WTC11 (cell line): ENCODE data around the gene EHD1. TPM values are rescaled to one million over a fixed set of nuclear protein-coding genes. Genes with fewer than 3 reads are reported as not detected.

Source experiments
- ATAC-seq: fragments of 200-7000 bp; cut with Tn5 transposase; 2 replicates; pipeline ENCODE4 v1.10.0; 2021; ENCODE audit warnings: mild to moderate bottlenecking, moderate library complexity
- CTCF ChIA-PET: fragments of 300-600 bp; sonication (Branson Sonifier 250); formaldehyde crosslinking; loops from one replicate; lab custom pipeline; 2021; ENCODE audit warnings: antibody characterized with exemption; lab: Charles Lee
- POLR2A ChIA-PET: fragments of 350-600 bp; sonication (Branson Sonifier 250); formaldehyde crosslinking; loops from one replicate; lab custom pipeline; 2021; ENCODE audit warnings: antibody characterized with exemption; lab: Charles Lee
- DNase-seq: peaks from one replicate; pipeline ENCODE4 v3.0.0; 2021; ENCODE audit warnings: low spot score
- H3K27ac Mint-ChIP-seq: 2 replicates; pipeline ENCODE4 v1.8.0; 2021; ENCODE audit warnings: mixed read lengths
- H3K27me3 Mint-ChIP-seq: 2 replicates; pipeline ENCODE4 v1.8.0; 2021; ENCODE audit warnings: low read depth, mild to moderate bottlenecking, moderate library complexity, mixed read lengths
- H3K36me3 Mint-ChIP-seq: 2 replicates; pipeline ENCODE4 v1.8.0; 2021; ENCODE audit warnings: mixed read lengths
- H3K4me1 Mint-ChIP-seq: 2 replicates; pipeline ENCODE4 v1.8.0; 2022; ENCODE audit warnings: mixed read lengths
- H3K4me3 Mint-ChIP-seq: 2 replicates; pipeline ENCODE4 v1.8.0; 2021; ENCODE audit warnings: mild to moderate bottlenecking, moderate library complexity, mixed read lengths
- H3K9me3 Mint-ChIP-seq: 2 replicates; pipeline ENCODE4 v1.8.0; 2021; ENCODE audit warnings: mixed read lengths
- FOXP1 ChIP-seq: sonication (generic); formaldehyde crosslinking; IDR thresholded peaks from 2 replicates; pipeline ENCODE4 v1.8.0; 2022; ENCODE audit warnings: missing genetic modification reagents, mild to moderate bottlenecking, moderate library complexity, borderline replicate concordance
- JAZF1 ChIP-seq: fragments of 250-450 bp; sonication (Bioruptor Pico); IDR thresholded peaks from 2 replicates; pipeline ENCODE4 v1.9.0; 2021; ENCODE audit warnings: moderate library complexity, mild to moderate bottlenecking, inconsistent platforms
- NR1H2 ChIP-seq: sonication (generic); formaldehyde crosslinking; IDR thresholded peaks from 2 replicates; pipeline ENCODE4 v1.9.0; 2021; ENCODE audit warnings: mild to moderate bottlenecking, moderate library complexity, missing genetic modification reagents
- RORB ChIP-seq: fragments of 250-450 bp; sonication (Bioruptor Pico); IDR thresholded peaks from 2 replicates; pipeline ENCODE4 v1.9.0; 2021; ENCODE audit warnings: mild to moderate bottlenecking
- TEAD4 ChIP-seq: sonication (generic); formaldehyde crosslinking; IDR thresholded peaks from 2 replicates; pipeline ENCODE4 v1.8.0; 2022; ENCODE audit warnings: mild to moderate bottlenecking, missing genetic modification reagents
- ZNF121 ChIP-seq: sonication (generic); formaldehyde crosslinking; IDR thresholded peaks from 2 replicates; pipeline ENCODE4 v1.8.0; 2023; ENCODE audit warnings: missing genetic modification reagents
- ZNF396 ChIP-seq: fragments of 250-450 bp; sonication (Bioruptor Pico); IDR thresholded peaks from 2 replicates; pipeline ENCODE4 v1.8.0; 2021; ENCODE audit warnings: mild to moderate bottlenecking, moderate library complexity, borderline replicate concordance
- total RNA-seq: library from RNA; stranded (reverse); gene quantifications from 3 replicates; pipeline ENCODE4 v1.2.3, GENCODE V29; 2021
- TF ChIP-seq, protein P1 (sequence below): fragments of 250-450 bp; sonication (Bioruptor Pico); IDR thresholded peaks from 2 replicates; pipeline ENCODE4 v1.9.0; 2021; ENCODE audit warnings: moderate library complexity, mild to moderate bottlenecking, inconsistent platforms, borderline replicate concordance
- TF ChIP-seq, protein P2 (sequence below): sonication (generic); formaldehyde crosslinking; IDR thresholded peaks from 2 replicates; pipeline ENCODE4 v1.8.0; 2022; ENCODE audit warnings: mild to moderate bottlenecking, missing genetic modification reagents
- TF ChIP-seq, protein P3 (sequence below): fragments of 250-450 bp; sonication (Bioruptor Pico); IDR thresholded peaks from 2 replicates; pipeline ENCODE4 v1.9.0; 2021; ENCODE audit warnings: mild to moderate bottlenecking
- TF ChIP-seq, protein P4 (sequence below): sonication (generic); formaldehyde crosslinking; IDR thresholded peaks from 2 replicates; pipeline ENCODE4 v1.8.0; 2022; ENCODE audit warnings: missing genetic modification reagents
- TF ChIP-seq, protein P5 (sequence below): sonication (generic); formaldehyde crosslinking; IDR thresholded peaks from 2 replicates; pipeline ENCODE4 v1.8.1; 2023; ENCODE audit warnings: mild to moderate bottlenecking, missing genetic modification reagents, borderline replicate concordance

EHD1 gene
- total RNA-seq, 1 experiment from 2014 or later, result 38.1 TPM

DNA sequence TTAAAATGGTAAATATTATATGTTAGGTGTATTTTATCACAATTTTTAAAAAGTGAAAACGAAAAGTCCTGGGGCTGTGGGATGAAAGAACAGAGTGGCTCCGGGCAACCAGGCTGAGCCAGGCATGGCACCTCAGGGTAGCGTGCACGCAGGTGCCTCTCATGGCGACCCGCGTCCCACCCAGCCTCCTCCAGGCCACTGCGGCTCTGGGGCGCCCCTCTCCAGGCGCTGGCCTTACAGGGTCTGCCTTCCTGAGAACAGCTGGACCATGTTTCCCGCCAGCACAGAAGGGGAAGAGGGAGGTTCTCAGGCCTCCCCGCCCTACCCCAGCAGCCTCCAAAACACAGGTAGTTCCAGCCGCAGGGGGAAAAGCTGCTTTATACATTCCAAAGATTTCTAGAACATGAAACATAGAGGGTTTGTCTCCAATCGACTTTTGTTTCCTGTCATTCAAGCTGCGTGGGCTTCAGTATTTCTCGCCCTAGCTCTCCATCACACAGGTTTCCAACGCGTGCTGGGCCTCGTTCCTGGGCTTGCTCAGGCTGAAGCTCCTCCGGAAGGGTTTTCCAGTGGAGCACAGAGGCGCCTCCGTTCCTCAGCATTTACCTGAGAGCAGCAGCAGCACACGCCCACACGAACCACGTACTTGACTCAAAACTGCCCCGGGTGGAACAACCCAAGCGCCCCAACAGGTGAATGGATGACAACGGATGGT is 10.5 kb downstream of the EHD1 start:
- ATAC-seq, result no peak
- POLR2A ChIA-PET, result no interaction called here

DNA sequence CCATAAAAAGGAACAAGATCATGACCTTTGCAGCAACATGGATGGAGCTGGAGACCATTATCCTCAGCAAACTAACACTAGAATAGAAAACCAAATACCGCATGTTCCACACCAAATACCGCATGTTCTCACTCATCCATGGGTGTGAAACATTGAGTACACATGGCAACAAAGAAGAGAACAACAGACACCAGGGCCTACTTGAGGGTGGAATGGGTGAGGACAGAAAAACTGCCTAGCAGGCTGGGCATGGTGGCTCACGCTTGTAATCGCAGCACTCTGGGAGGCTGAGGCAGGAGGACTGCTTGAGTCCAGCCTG is 12.3 kb downstream of the EHD1 start:
- Mint-ChIP-seq H3K36me3 (no peaks in the 10 kb centered on the region), H3K4me1 (peaks cover 17% of the 10 kb centered on the region), H3K27me3 (no peaks in the 10 kb centered on the region), H3K9me3 (no peaks in the 10 kb centered on the region), H3K4me3 (no peak overlapping the region), H3K27ac (peak overlapping the region; percentile 90)
- TF ChIP-seq JAZF1 (CRISPR knock-in tag), result no peak
- TF ChIP-seq, protein P1, sequence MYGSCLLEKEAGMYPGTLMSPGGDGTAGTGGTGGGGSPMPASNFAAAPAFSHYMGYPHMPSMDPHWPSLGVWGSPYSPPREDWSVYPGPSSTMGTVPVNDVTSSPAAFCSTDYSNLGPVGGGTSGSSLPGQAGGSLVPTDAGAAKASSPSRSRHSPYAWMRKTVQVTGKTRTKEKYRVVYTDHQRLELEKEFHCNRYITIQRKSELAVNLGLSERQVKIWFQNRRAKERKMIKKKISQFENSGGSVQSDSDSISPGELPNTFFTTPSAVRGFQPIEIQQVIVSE (CRISPR knock-in tag), result no peak
- ChIA-PET POLR2A (no interaction called here), CTCF (interaction anchor here (0.9 to 7.2 kb wide), 3 partner anchors 17 to 130 kb away, joined by 4 to 61 read pairs (median 60); partner anchors contain the start of gene BATF2)
- ATAC-seq, result no peak
- no peak for DNase-seq

More for the DNA sequence above, 10.5 kb downstream of the EHD1 start:
- no peaks in the 10 kb centered on the region for H3K9me3 Mint-ChIP-seq
- TF ChIP-seq, protein P2, sequence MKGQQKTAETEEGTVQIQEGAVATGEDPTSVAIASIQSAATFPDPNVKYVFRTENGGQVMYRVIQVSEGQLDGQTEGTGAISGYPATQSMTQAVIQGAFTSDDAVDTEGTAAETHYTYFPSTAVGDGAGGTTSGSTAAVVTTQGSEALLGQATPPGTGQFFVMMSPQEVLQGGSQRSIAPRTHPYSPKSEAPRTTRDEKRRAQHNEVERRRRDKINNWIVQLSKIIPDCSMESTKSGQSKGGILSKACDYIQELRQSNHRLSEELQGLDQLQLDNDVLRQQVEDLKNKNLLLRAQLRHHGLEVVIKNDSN (CRISPR knock-in tag), result no peak
- TF ChIP-seq FOXP1 (CRISPR knock-in tag) (no peak), JAZF1 (CRISPR knock-in tag) (no peak), ZNF121 (CRISPR knock-in tag) (no peak), RORB (no peak), ZNF396 (CRISPR knock-in tag) (no peak), NR1H2 (CRISPR knock-in tag) (no peak), TEAD4 (CRISPR knock-in tag) (no peak)
- TF ChIP-seq, protein P3, sequence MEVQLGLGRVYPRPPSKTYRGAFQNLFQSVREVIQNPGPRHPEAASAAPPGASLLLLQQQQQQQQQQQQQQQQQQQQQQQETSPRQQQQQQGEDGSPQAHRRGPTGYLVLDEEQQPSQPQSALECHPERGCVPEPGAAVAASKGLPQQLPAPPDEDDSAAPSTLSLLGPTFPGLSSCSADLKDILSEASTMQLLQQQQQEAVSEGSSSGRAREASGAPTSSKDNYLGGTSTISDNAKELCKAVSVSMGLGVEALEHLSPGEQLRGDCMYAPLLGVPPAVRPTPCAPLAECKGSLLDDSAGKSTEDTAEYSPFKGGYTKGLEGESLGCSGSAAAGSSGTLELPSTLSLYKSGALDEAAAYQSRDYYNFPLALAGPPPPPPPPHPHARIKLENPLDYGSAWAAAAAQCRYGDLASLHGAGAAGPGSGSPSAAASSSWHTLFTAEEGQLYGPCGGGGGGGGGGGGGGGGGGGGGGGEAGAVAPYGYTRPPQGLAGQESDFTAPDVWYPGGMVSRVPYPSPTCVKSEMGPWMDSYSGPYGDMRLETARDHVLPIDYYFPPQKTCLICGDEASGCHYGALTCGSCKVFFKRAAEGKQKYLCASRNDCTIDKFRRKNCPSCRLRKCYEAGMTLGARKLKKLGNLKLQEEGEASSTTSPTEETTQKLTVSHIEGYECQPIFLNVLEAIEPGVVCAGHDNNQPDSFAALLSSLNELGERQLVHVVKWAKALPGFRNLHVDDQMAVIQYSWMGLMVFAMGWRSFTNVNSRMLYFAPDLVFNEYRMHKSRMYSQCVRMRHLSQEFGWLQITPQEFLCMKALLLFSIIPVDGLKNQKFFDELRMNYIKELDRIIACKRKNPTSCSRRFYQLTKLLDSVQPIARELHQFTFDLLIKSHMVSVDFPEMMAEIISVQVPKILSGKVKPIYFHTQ (CRISPR knock-in tag), result no peak
- TF ChIP-seq, protein P4, sequence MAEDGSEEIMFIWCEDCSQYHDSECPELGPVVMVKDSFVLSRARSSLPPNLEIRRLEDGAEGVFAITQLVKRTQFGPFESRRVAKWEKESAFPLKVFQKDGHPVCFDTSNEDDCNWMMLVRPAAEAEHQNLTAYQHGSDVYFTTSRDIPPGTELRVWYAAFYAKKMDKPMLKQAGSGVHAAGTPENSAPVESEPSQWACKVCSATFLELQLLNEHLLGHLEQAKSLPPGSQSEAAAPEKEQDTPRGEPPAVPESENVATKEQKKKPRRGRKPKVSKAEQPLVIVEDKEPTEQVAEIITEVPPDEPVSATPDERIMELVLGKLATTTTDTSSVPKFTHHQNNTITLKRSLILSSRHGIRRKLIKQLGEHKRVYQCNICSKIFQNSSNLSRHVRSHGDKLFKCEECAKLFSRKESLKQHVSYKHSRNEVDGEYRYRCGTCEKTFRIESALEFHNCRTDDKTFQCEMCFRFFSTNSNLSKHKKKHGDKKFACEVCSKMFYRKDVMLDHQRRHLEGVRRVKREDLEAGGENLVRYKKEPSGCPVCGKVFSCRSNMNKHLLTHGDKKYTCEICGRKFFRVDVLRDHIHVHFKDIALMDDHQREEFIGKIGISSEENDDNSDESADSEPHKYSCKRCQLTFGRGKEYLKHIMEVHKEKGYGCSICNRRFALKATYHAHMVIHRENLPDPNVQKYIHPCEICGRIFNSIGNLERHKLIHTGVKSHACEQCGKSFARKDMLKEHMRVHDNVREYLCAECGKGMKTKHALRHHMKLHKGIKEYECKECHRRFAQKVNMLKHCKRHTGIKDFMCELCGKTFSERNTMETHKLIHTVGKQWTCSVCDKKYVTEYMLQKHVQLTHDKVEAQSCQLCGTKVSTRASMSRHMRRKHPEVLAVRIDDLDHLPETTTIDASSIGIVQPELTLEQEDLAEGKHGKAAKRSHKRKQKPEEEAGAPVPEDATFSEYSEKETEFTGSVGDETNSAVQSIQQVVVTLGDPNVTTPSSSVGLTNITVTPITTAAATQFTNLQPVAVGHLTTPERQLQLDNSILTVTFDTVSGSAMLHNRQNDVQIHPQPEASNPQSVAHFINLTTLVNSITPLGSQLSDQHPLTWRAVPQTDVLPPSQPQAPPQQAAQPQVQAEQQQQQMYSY (CRISPR knock-in tag), result no peak
- TF ChIP-seq, protein P5, sequence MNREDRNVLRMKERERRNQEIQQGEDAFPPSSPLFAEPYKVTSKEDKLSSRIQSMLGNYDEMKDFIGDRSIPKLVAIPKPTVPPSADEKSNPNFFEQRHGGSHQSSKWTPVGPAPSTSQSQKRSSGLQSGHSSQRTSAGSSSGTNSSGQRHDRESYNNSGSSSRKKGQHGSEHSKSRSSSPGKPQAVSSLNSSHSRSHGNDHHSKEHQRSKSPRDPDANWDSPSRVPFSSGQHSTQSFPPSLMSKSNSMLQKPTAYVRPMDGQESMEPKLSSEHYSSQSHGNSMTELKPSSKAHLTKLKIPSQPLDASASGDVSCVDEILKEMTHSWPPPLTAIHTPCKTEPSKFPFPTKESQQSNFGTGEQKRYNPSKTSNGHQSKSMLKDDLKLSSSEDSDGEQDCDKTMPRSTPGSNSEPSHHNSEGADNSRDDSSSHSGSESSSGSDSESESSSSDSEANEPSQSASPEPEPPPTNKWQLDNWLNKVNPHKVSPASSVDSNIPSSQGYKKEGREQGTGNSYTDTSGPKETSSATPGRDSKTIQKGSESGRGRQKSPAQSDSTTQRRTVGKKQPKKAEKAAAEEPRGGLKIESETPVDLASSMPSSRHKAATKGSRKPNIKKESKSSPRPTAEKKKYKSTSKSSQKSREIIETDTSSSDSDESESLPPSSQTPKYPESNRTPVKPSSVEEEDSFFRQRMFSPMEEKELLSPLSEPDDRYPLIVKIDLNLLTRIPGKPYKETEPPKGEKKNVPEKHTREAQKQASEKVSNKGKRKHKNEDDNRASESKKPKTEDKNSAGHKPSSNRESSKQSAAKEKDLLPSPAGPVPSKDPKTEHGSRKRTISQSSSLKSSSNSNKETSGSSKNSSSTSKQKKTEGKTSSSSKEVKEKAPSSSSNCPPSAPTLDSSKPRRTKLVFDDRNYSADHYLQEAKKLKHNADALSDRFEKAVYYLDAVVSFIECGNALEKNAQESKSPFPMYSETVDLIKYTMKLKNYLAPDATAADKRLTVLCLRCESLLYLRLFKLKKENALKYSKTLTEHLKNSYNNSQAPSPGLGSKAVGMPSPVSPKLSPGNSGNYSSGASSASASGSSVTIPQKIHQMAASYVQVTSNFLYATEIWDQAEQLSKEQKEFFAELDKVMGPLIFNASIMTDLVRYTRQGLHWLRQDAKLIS (CRISPR knock-in tag), result no peak
- CTCF ChIA-PET, result interaction anchor here (1.3 to 4.9 kb wide), 6 partner anchors 10 to 129 kb away, joined by 3 to 61 read pairs (median 14); partner anchors contain the start of genes BATF2 and EHD1
- H3K4me3 Mint-ChIP-seq, result no peak overlapping the region
- no peak for DNase-seq
- no peaks in the 10 kb centered on the region for H3K36me3 Mint-ChIP-seq
- peaks cover 12% of the 10 kb centered on the region for H3K4me1 Mint-ChIP-seq
- no peak overlapping the region for H3K27ac Mint-ChIP-seq
- H3K27me3 Mint-ChIP-seq, result no peaks in the 10 kb centered on the region
